H1 (cell line): Measurements from ENCODE around the gene SPATS2L. TPM values are rescaled to one million over a fixed set of nuclear protein-coding genes. Genes with fewer than 3 reads are reported as not detected.

Source experiments
- CTCF ChIA-PET: fragments of 300-600 bp; sonication (Branson Sonifier 250); formaldehyde crosslinking; loops from one replicate; lab custom pipeline; 2021; ENCODE audit not compliant: partially characterized antibody; lab: Charles Lee
- POLR2A ChIA-PET: fragments of 300-600 bp; sonication (Branson Sonifier 250); formaldehyde crosslinking; loops from one replicate; lab custom pipeline; 2021; ENCODE audit warnings: inconsistent platforms; ENCODE audit not compliant: partially characterized antibody; lab: Charles Lee
- DNase-seq, 2 experiments: peaks; one replicate each; pipeline versions ENCODE4 v3.0.0 to v3.0.0-alpha.2; 2010 to 2022; ENCODE audit warnings: low spot score in 2 of 2, low read depth in 1 of 2, mixed read lengths in 1 of 2
- FAIRE-seq: peaks from 2 replicates; lab custom pipeline; 2011; peaks lifted over from hg19 to GRCh38; lab: Jason Lieb, UNC
- H2AFZ ChIP-seq: 2 replicates; pipeline ENCODE4 v1.8.1; 2012; ENCODE audit warnings: low read length, inconsistent platforms
- H2AK5ac ChIP-seq: 2 replicates; pipeline ENCODE4 v1.6.1; 2013; ENCODE audit warnings: low read depth, low read length
- H2BK120ac ChIP-seq: replicated peaks from 2 replicates; pipeline ENCODE3; 2013; ENCODE audit warnings: low read depth, low read length, inconsistent platforms
- H2BK12ac ChIP-seq: 2 replicates; pipeline ENCODE4 v1.6.1; 2013; ENCODE audit warnings: low read depth, low read length
- H2BK15ac ChIP-seq: 2 replicates; pipeline ENCODE4 v1.6.1; 2013; ENCODE audit warnings: low read length
- H2BK20ac ChIP-seq: 2 replicates; pipeline ENCODE4 v1.6.1; 2013; ENCODE audit warnings: low read length
- H2BK5ac ChIP-seq: 2 replicates; pipeline ENCODE4 v1.6.1; 2013; ENCODE audit warnings: low read depth, low read length
- H3K14ac ChIP-seq: 2 replicates; pipeline ENCODE4 v1.6.1; 2013; ENCODE audit warnings: inconsistent platforms; ENCODE audit not compliant: insufficient read length
- H3K18ac ChIP-seq: 2 replicates; pipeline ENCODE4 v1.6.1; 2013; ENCODE audit warnings: low read length; ENCODE audit errors: extremely low read depth
- H3K23ac ChIP-seq: 2 replicates; pipeline ENCODE4 v1.6.1; 2013; ENCODE audit warnings: inconsistent platforms; ENCODE audit not compliant: insufficient read length
- H3K23me2 ChIP-seq: 2 replicates; pipeline ENCODE4 v1.6.1; 2013; ENCODE audit warnings: low read depth, low read length
- H3K27ac ChIP-seq: 2 replicates; pipeline ENCODE4 v1.6.1; 2011; ENCODE audit warnings: low read depth, low read length, inconsistent platforms
- H3K27me3 ChIP-seq, 4 experiments: replicated peaks in 1 of 4; 1 replicate in 1 of 4; 2 replicates in 3 of 4; pipeline versions ENCODE4 v1.6.1 to v1.8.1; 2011 to 2013; ENCODE audit warnings: low read length in 3 of 4, mild to moderate bottlenecking in 3 of 4, inconsistent platforms in 2 of 4, mixed read lengths in 2 of 4, moderate library complexity in 1 of 4; ENCODE audit not compliant: control insufficient read depth in 3 of 4, insufficient read depth in 3 of 4; ENCODE audit errors: extremely low read depth in 1 of 4
- H3K36me3 ChIP-seq, 4 experiments: 2 replicates each; pipeline versions ENCODE4 v1.6.1 to v1.8.1; 2011 to 2013; ENCODE audit warnings: mild to moderate bottlenecking in 4 of 4, low read length in 3 of 4, moderate library complexity in 2 of 4, control low read depth in 1 of 4, inconsistent platforms in 1 of 4; ENCODE audit not compliant: insufficient read depth in 4 of 4, control insufficient read depth in 2 of 4
- H3K4ac ChIP-seq: replicated peaks from 2 replicates; pipeline ENCODE3; 2013; ENCODE audit warnings: low read length, low read depth, mixed read lengths, inconsistent platforms; ENCODE audit not compliant: insufficient read length
- H3K4me1 ChIP-seq, 4 experiments: replicated peaks in 1 of 4; 1 replicate in 1 of 4; 2 replicates in 3 of 4; pipeline versions ENCODE4 v1.6.1 to v1.8.1; 2011 to 2013; ENCODE audit warnings: low read length in 3 of 4, inconsistent platforms in 2 of 4, mixed read lengths in 1 of 4; ENCODE audit not compliant: insufficient read depth in 4 of 4, control insufficient read depth in 3 of 4
- H3K4me2 ChIP-seq, 2 experiments: 2 replicates each; pipeline versions ENCODE4 v1.6.1 to v1.8.1; 2011 to 2013; ENCODE audit warnings: low read depth in 2 of 2, low read length in 2 of 2, control low read depth in 1 of 2, inconsistent platforms in 1 of 2, mild to moderate bottlenecking in 1 of 2; ENCODE audit not compliant: insufficient read depth in 1 of 2
- H3K4me3 ChIP-seq, 4 experiments: fragments of 200-600, 300-600 bp in 1 of 4; sonication (generic), shearing (Covaris generic), sonication (Bioruptor Twin) in 1 of 4; 2 replicates each; pipeline versions ENCODE4 v1.5.1 to v1.8.1; 2011 to 2016; ENCODE audit warnings: low read length in 4 of 4, low read depth in 3 of 4, control low read depth in 2 of 4, inconsistent platforms in 2 of 4, mild to moderate bottlenecking in 2 of 4, mixed read lengths in 1 of 4, moderate library complexity in 1 of 4; ENCODE audit not compliant: insufficient read depth in 2 of 4; ENCODE audit errors: extremely low read depth in 1 of 4
- H3K56ac ChIP-seq: replicated peaks from 2 replicates; pipeline ENCODE3; 2013; ENCODE audit warnings: low read depth, mild to moderate bottlenecking, mixed read lengths, low read length, inconsistent platforms; ENCODE audit not compliant: insufficient read length
- H3K79me1 ChIP-seq: 2 replicates; pipeline ENCODE4 v1.6.1; 2013; ENCODE audit warnings: low read depth, low read length, control low read depth
- H3K79me2 ChIP-seq, 2 experiments: 2 replicates each; pipeline versions ENCODE4 v1.6.1 to v1.8.1; 2012 to 2013; ENCODE audit warnings: low read length in 2 of 2, mild to moderate bottlenecking in 2 of 2, inconsistent platforms in 1 of 2; ENCODE audit not compliant: insufficient read depth in 2 of 2, control insufficient read depth in 1 of 2
- H3K9ac ChIP-seq, 4 experiments: replicated peaks in 1 of 4; 1 replicate in 1 of 4; 2 replicates in 3 of 4; pipeline versions ENCODE4 v1.6.1 to v1.8.1; 2011 to 2013; ENCODE audit warnings: low read depth in 3 of 4, low read length in 3 of 4, control low read depth in 2 of 4, mild to moderate bottlenecking in 2 of 4, moderate library complexity in 2 of 4, inconsistent platforms in 1 of 4; ENCODE audit errors: extremely low read depth in 1 of 4
- H3K9me3 ChIP-seq, 2 experiments: 2 replicates each; pipeline versions ENCODE4 v1.6.1 to v1.8.1; 2012 to 2013; ENCODE audit warnings: mild to moderate bottlenecking in 2 of 2, moderate library complexity in 2 of 2, control low read depth in 1 of 2, inconsistent platforms in 1 of 2, low read depth in 1 of 2, low read length in 1 of 2, mixed read lengths in 1 of 2; ENCODE audit not compliant: insufficient read depth in 2 of 2
- H4K20me1 ChIP-seq, 2 experiments: replicated peaks in 1 of 2; 2 replicates each; pipeline versions ENCODE3 to v1.8.1; 2011 to 2013; ENCODE audit warnings: inconsistent platforms in 2 of 2, low read length in 2 of 2, mild to moderate bottlenecking in 1 of 2; ENCODE audit not compliant: insufficient read depth in 2 of 2, control insufficient read depth in 1 of 2
- H4K5ac ChIP-seq: 2 replicates; pipeline ENCODE4 v1.6.1; 2013; ENCODE audit warnings: low read length, low read depth, mixed read lengths, inconsistent platforms; ENCODE audit not compliant: insufficient read length
- H4K8ac ChIP-seq: 2 replicates; pipeline ENCODE4 v1.8.0; 2013; ENCODE audit warnings: mild to moderate bottlenecking, moderate library complexity, low read length, inconsistent platforms; ENCODE audit not compliant: insufficient read depth; ENCODE audit errors: extremely low read depth
- H4K91ac ChIP-seq: replicated peaks from 2 replicates; pipeline ENCODE3; 2013; ENCODE audit warnings: low read length, mixed read lengths, inconsistent platforms; ENCODE audit not compliant: insufficient read length
- JUND ChIP-seq: IDR thresholded peaks from 2 replicates; pipeline ENCODE4 v1.6.1; 2011; ENCODE audit warnings: mild to moderate bottlenecking, improper control_type of control experiment, low read length
- PHF8 ChIP-seq: fragments of 200-600 bp; sonication (generic); conservative IDR thresholded peaks from 2 replicates; pipeline ENCODE4 v1.7.1; 2012; ENCODE audit warnings: low read depth, mild to moderate bottlenecking, inconsistent platforms, low read length, moderate library complexity
- RFX5 ChIP-seq: IDR thresholded peaks from 2 replicates; pipeline ENCODE4 v1.6.1; 2011; ENCODE audit warnings: low read depth, low read length, improper control_type of control experiment, borderline replicate concordance
- SP4 ChIP-seq: IDR thresholded peaks from 2 replicates; pipeline ENCODE4 v1.6.1; 2012; ENCODE audit warnings: low read length, inconsistent platforms
- SUZ12 ChIP-seq: fragments of 200-600 bp; sonication (generic); IDR thresholded peaks from 2 replicates; pipeline ENCODE4 v1.6.1; 2012; ENCODE audit warnings: mild to moderate bottlenecking, inconsistent platforms, low read length, moderate library complexity, mixed read lengths
- WGBS, 2 experiments: shearing (Covaris generic) in 1 of 2; methylation state at CpG; one replicate each; pipeline versions ENCODE4 v1.1.6 to v1.1.7; 2013 to 2015; ENCODE audit warnings: low lambda C conversion rate in 2 of 2, mixed read lengths in 2 of 2, inconsistent platforms in 1 of 2, low coverage in 1 of 2, missing lambda C conversion rate in 1 of 2; ENCODE audit not compliant: insufficient replicate concordance in 2 of 2, insufficient coverage in 1 of 2, insufficient read length in 1 of 2; ENCODE audit errors: extremely low coverage in 1 of 2, missing lambda C conversion rate in 1 of 2; 5-methylcytosine and 5-hydroxymethylcytosine counted together
- polyA plus RNA-seq, 7 experiments: library from polyadenylated mRNA; depleted of rRNA in 3 of 7; stranded (reverse) in 5 of 7; unstranded in 2 of 7; fragments of >200 nt in 5 of 7; fragments of 200-250 nt in 2 of 7; gene quantifications; 1 replicate in 5 of 7; 2 replicates in 1 of 7; 4 replicates in 1 of 7; pipeline versions ENCODE4 v1.2.1 to v1.2.3, GENCODE V29; 2011 to 2013; ENCODE audit warnings: missing spikeins in 2 of 7, mixed read lengths in 2 of 7
- total RNA-seq: library from RNA; stranded (reverse); fragmentation: NEBNext Ultra II Directional; extraction: Animal tissue kit (Norgen Biotek cat#: 25700); gene quantifications from 2 replicates; pipeline ENCODE4 v1.2.1, GENCODE V29; 2021

The SPATS2L gene
- total and polyA plus RNA-seq, 2 of the 8 experiments (the other 6 are each of a cell fraction or from before 2014, with no cell fraction given): 67.3 to 189 TPM

GRCh38 chr2:200418399-200418798 lies 111.9 kb downstream of the SPATS2L start:
- TF ChIP-seq JUND (no peak), SP4 (no peak), PHF8 (no peak), RFX5 (no peak), SUZ12 (no peak)

More at GRCh38 chr2:200418399-200418798, 111.9 kb downstream of the SPATS2L start:
- Histone ChIP-seq H3K4ac (no peak overlapping the region), H3K14ac (no peak overlapping the region), H3K27ac (no peak overlapping the region), H3K56ac (no peak overlapping the region), H3K9ac (no peak overlapping the region), H3K79me1 (no peaks in the 10 kb centered on the region), H4K20me1 (no peaks in the 10 kb centered on the region), H2BK120ac (no peak overlapping the region), H3K9me3 (no peaks in the 10 kb centered on the region), H2AK5ac (no peak overlapping the region), H4K91ac (no peak overlapping the region), H4K5ac (no peak overlapping the region), H4K8ac (no peak overlapping the region), H3K4me1 (peaks cover 0 to 11% (median 3%) of the 10 kb centered on the region in 4 experiments; a peak in 3 of 7 replicates), H3K23ac (no peak overlapping the region), H3K4me3 (no peak overlapping the region), H3K23me2 (no peaks in the 10 kb centered on the region), H2BK5ac (no peak overlapping the region), H3K27me3 (no peaks in the 10 kb centered on the region), H2BK20ac (no peak overlapping the region), H3K4me2 (no peak overlapping the region), H3K36me3 (peaks cover 0 to 60% (median 38%) of the 10 kb centered on the region in 4 experiments; a peak in 7 of 8 replicates), H2AFZ (no peak overlapping the region), H3K18ac (no peak overlapping the region), H3K79me2 (no peaks in the 10 kb centered on the region), H2BK12ac (no peak overlapping the region), H2BK15ac (no peak overlapping the region)
- WGBS, 2 experiments: 94% methylated on average over 2 of the region's 2 CpGs; no CpG with 5 or more reads in 1 of the 2 experiments
- ChIA-PET CTCF (interaction anchor here (1.1 to 2.4 kb wide), 2 partner anchors 26 to 433 kb away, joined by 3 to 10 read pairs; no protein-coding TSS in a partner anchor), POLR2A (no interaction called here)
- DNase-seq (no peak), FAIRE-seq (no peak)
